ENCODE results near the gene FBXO45.
"Not testable (repeated sequence)": the region's sequence is repeated elsewhere in the genome, so short reads cannot be mapped to it uniquely, and the experiment has no call there.

DNA sequence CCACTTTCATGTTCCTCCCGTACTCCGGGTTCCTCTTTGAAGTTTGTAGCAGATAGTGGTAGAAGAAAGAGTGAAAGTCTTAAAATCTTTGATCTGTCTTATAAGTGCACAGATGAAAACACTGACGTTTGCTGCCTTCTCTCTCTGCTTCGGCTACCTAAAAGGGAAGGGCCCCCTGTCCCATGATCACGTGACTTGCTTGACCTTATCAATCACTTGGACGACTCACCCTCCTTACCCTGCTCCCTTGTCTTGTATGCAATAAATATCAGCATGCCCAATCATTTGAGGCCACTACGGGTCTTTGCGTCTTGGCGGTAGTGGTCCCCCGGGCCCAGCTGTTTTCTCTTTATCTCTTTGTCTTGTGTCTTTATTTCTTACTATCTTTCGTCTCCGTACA lies 47.2 kb upstream of the FBXO45 start:
- TF ChIP-seq, protein P1, sequence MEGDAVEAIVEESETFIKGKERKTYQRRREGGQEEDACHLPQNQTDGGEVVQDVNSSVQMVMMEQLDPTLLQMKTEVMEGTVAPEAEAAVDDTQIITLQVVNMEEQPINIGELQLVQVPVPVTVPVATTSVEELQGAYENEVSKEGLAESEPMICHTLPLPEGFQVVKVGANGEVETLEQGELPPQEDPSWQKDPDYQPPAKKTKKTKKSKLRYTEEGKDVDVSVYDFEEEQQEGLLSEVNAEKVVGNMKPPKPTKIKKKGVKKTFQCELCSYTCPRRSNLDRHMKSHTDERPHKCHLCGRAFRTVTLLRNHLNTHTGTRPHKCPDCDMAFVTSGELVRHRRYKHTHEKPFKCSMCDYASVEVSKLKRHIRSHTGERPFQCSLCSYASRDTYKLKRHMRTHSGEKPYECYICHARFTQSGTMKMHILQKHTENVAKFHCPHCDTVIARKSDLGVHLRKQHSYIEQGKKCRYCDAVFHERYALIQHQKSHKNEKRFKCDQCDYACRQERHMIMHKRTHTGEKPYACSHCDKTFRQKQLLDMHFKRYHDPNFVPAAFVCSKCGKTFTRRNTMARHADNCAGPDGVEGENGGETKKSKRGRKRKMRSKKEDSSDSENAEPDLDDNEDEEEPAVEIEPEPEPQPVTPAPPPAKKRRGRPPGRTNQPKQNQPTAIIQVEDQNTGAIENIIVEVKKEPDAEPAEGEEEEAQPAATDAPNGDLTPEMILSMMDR (conservative IDR thresholded peaks at IDR 0.05 in 1 of 2, IDR thresholded peaks at IDR 0.05 in 1 of 2; ENCODE audit: low read depth in 1 of 2, low read length in 2 of 2), result not testable (repeated sequence)
- not testable (repeated sequence) for TF ChIP-seq EZH2 (IDR thresholded peaks at IDR 0.05; ENCODE audit: low read length, missing control alignments)
